Fibroblast of skin of back (primary cell): ENCODE measurements around the gene PRMT1.

ENCODE experiments used
- DNase-seq: peaks from one replicate; pipeline ENCODE4 v3.0.0-alpha.2; 2013

The PRMT1 gene

DNA sequence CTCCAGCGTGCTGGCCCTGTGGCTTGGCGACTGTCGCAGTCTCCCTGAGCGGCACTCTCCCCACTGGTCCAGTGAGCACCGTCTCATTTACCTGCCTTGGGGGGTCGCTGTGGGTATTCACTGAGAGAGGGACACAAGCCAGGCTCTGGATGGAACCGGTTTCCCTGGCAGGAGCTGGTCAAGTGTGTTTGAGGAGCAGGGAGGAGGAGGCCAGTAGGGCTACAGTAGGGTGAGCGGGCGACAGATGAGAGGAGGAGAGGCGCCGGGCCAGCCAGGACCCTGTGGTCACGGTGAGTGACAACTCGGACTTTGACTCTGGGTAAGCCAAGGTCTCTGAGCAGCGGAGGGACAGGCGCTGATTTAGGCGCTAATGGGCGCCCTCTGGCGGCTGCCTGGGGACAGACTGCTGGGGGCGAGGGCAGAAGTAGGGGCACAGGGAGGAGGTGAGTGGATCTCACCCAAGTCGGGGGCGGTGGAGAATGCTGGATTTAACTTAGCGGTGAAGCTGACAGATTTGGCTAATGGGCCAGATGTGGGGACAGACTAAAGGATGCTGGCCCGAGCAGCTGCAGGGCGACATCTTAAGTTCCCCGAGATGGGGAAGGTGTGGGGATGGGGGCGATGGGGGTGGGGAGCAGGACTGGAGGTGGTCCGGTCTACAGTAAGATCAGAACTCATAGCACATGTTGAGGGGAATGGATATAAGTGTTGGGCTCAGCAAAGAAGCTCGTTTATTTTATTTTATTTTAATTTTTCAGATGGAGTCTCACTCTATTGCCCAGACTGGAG is 4.7 kb upstream of the PRMT1 start:
- peak; percentile 58 for DNase-seq

DNA sequence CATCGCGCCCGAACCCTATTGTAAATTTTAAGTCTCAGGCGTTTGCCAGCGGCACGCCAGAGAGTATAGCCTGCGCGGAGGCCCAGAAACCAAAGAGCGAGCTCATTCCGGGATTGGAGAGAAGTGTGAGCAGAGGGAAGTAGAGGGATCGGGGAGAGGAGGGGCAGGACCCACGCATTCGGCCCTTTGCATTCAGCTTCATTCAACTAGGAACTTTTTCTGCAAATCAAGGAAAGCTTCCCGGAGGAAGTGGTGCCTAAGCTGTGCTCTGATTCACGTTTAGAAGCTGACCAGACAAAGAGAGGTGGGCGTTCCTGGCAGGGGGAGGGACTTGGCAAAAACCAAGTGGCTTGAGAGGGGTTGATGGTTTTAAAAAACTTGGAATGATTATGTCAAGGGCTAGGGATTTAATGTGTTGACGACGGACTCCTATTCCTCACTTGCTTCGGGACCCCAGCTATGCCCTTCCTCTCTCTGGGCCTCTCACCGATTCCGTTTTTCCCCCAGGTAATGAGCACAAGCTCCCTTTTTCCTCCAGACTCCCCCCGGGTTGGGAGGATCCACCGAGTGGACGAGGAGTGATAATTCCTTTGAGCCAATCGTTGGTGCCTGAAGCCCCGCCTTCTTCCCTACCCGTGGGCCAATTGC is 811 bp upstream of the PRMT1 start:
- DNase-seq = peak; percentile 91

DNA sequence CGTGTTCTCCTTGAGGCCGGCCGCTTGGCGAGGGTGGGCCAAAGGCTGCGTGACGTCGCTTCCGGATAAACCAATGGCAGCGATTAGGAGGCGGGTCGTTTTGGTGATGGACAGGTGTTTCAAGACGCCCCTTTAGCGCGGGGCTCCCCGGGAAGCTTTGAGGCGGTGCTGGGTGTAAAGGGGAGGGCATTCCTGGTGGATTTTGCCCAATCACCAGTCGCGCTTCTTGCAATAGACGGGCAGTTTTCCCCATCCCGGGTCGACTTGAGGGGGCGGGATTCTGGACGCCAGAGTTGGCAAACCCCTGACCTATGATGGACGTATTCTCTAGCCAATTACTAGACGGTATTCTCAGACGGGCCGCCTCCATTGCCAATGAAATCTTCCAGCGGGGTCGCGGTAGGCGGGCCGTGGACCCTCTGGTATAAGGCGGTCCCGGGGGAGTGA is 264 bp upstream of the PRMT1 start:
- peak; percentile 100 for DNase-seq

DNA sequence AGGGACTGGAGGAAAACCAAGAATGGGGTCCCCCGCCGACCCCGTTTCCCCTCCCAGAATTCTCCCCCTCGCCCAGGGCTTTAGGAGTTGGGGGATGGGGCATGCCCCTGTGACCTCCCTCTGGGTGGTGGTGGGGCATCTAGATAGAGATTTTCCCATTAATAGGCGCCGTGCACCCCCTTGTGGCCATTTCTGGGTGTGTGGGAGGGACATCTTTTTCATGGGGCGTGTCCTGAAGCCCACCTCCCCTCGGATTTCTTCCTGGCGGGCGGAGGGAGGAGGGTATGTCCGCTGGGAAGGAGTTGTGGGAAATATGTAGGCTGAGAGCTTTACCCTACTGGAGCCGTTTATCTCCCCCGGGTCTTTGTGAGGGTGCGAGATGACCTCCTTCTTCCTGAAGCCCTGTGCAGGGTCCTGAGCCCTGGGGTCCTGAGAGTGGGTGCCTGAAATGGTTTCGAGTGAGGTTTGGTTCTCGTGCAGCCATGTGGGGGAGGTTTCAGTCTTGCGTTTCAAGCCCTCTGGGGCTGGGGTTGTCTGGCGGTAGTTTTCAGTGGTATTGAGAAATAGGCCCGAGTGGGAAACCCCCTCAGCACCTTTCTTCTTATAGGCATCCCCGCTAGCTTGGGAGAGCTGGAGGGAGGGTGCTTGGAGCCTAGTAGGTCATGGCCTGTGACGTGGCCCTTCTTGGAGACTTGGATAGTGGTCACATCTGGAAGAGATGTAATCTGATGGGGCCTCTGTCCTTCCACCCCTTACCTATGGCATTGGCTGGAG is 1.0 kb downstream of the PRMT1 start:
- peak; percentile 70 for DNase-seq

DNA sequence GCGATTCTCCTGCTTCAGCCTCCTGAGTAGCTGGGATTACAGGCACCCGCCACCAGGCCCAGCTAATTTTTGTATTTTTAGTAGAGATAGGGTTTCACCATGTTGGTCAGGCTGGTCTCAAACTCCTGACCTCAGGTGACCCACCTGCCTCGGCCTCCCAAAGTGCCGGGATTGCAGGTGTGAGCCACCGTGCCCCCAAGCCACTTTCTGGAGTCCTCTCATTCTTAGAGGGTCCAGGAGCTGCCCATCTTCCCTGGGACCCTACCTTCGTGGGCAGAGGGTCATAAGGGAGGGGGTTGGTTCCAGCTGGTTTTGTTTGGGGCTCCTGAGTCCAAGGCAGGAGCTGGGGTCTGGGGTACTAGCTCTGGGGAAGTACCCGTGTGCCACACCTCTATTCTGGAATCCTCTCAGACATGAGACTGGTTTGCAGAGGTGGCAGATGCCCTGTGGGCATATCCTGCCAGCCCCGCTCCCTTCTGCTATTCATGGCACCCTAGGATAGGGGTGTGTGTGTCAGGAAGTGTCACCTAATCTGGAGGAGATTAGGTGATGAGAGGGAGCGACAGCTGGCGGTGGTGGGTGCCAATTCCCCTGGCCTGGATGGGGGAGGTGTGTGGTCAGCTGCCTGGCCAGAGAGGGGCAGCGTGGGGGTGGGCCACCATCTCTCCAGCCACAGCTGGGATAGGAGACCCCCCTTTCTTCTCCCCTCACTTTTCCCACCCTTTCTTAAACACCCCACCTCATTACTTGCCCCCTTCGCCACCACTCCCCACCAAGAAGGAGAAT is 2.1 kb downstream of the PRMT1 start:
- no peak for DNase-seq

DNA sequence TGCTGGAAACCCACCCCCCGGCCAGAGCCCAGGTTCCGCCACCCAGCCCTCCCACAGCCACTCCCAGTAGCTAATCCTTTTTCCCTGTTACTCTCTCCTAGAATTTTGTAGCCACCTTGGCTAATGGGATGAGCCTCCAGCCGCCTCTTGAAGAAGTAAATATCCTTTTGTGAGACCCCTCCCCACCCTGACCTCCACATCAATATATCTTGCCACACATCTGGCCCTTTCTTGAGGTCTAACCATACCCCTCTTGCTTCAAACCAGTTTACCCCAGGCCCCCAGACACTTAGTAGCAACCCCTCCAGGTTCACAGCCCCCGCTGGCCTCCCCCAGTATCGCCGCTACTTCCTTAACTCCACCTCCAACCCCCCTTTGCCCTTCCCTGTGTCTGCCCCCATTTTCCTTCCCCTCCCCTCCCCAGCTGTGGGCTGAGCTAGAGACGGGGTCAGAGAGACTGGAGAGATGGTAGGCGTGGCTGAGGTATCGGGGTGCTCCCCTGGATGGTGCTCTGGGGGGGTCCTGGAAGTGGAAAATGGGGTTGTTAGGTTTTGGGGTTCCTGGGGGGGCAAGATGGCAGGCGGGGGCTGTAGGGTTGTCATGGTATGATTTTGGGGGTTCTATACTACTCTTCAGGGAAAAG is 2.8 kb downstream of the PRMT1 start:
- no peak for DNase-seq

DNA sequence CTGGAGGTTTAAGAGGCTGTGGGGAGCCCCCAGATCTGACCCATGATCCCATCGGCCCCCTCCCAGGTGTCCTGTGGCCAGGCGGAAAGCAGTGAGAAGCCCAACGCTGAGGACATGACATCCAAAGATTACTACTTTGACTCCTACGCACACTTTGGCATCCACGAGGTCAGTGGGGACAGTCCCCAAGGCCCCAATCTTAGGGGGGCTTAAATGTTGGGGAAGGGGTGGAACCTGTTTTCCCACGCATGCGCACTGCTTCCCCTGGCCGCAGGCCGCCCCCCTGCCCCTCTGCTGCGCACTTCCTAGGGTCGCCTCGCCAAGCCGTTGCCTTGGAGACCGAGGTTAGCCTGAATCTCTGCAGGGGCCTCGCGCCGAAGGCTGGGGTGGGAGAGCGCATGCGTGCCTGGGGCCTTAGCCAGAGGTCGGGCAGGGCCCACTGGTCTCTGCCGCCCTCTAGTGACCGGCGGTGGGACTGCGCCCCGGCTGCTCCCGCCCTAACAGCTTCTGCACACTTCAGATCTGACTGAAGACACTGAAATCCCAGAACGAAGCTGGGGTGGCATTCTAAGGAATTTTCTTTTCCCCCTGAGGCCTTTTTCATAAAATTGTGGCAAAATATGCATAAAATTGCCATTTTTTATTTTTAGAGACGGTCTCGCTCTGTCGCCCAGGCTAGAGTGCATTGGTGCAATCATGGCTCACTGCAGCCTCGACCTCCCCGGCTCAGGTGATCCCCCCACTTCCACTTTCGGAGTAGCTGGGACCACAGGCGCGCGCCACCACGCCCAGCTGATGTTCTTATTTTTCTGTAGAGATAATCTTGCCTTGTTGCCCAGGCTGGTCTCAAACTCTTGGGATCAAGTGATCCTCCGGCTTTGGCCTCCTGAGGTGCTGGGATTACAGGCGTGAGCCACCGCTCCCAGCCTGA is 3.6 kb downstream of the PRMT1 start:
- peak; percentile 76 for DNase-seq

DNA sequence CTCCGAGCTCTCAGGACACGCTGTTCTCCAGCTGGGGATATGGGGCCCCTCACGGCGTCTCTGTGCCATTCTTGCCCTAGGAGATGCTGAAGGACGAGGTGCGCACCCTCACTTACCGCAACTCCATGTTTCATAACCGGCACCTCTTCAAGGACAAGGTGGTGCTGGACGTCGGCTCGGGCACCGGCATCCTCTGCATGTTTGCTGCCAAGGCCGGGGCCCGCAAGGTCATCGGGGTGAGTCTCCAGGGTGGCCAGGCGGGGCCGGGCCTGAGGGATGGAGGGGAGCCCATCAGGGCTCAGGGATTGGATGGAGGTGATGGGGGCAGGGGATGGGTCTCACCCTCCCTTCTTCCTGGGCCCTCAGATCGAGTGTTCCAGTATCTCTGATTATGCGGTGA is 4.8 kb downstream of the PRMT1 start:
- no peak for DNase-seq

DNA sequence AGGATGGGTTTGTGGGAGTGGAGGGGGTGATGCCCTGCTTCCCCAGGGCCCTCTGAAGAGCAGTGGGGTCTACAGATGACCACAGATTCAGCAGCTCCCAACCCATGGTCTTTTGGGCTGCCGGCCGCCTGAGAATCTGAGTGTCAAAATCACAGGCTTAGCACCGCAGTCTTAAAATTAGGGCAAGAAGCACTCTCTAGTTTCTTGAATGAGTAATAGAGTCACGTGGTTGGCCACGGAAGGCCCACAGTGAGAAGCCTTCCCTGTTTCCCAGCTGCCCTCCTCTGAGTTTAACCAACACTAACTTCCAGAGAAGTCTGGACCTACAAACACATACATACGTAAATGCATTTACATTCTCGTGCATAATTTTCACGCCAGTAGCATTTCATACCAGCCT is 5.2 kb downstream of the PRMT1 start:
- no peak for DNase-seq

DNA sequence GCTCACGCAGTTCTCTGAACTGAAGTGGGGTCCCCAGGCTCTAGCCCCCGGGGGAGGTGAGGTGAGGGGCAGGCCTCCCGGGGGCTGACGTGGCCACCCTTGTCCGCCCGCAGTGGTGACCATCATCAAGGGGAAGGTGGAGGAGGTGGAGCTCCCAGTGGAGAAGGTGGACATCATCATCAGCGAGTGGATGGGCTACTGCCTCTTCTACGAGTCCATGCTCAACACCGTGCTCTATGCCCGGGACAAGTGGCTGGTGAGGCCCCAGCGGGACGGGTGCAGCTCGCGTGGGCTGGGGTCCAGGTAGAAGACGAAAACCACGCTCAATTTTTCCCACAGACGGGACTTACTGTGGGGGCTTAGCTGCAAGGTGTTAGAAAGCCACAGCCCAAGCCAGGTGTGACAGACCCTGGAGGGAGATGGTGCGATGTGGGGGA is 6.8 kb downstream of the PRMT1 start:
- DNase-seq = no peak

DNA sequence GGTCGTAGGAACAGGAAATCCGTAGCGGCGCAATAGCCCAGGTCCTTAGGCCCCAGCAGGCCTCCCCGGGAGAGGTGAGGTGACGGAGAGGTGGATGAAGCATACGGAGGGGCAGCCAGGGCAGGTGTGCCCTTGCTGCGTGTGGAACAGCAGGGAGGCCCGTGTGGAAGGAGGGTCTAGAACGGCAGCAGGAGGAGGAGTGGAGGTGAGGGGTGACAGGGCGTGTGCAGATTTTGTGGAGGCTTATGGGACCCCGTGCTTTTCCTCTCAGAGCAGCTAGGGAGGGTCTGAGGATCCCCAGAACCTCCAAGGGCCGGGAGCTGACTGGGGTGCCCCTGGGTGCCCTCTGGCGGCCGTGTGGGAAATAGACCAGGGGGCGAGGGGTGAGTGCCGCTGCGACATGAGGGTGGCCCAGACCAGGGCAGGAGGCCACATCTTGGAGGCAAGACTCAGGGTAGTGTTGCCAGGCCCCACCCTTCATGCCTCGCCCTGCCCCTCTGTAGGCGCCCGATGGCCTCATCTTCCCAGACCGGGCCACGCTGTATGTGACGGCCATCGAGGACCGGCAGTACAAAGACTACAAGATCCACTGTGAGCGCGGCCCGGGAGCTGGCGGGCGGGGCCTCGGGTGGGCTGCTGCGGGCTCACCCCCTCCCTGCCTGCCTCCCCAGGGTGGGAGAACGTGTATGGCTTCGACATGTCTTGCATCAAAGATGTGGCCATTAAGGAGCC is 7.3 kb downstream of the PRMT1 start:
- DNase-seq = no peak

DNA sequence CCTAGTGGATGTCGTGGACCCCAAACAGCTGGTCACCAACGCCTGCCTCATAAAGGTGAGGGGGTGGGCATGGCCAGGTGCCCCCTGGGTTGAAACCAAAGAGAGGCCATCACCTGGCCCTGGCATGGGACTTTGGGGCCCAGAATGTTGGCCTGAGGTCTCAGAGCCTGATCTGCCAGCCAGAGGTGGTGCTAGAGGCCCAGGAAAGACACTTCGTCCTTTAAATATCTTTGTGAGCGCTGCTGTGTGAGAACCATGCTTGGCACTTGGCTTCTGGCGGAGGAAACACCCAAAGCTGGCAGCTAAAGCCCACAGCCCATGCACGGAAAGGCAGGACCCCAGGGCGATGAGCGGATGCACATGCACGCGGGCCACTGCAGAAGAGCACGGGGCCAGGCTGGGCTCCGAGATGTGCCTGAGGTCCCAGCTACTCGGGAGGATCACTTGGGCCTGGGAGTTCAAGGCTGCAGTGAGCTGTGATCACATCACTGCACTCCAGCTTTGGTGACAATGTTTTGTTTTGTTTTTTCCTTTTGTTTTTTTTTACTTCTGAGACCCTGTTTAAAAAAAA is 8.0 kb downstream of the PRMT1 start:
- DNase-seq = no peak

DNA sequence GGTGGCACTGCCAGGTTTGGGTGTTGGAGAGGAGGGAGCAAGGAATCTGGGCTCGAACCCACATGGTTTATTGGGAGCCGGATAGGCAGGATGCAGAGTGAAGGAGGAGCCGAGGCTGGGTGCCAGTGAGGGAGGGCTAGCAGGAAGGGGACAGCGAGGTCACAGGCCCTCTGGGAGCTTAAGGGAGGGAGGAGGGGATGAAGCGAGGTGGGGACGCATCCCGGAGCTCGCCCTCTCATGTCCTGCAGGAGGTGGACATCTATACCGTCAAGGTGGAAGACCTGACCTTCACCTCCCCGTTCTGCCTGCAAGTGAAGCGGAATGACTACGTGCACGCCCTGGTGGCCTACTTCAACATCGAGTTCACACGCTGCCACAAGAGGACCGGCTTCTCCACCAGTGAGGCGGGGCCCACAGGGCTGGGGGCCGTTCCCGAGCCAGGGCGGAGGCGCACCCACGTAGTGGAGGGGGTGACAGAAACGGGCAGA is 8.8 kb downstream of the PRMT1 start:
- no peak for DNase-seq

DNA sequence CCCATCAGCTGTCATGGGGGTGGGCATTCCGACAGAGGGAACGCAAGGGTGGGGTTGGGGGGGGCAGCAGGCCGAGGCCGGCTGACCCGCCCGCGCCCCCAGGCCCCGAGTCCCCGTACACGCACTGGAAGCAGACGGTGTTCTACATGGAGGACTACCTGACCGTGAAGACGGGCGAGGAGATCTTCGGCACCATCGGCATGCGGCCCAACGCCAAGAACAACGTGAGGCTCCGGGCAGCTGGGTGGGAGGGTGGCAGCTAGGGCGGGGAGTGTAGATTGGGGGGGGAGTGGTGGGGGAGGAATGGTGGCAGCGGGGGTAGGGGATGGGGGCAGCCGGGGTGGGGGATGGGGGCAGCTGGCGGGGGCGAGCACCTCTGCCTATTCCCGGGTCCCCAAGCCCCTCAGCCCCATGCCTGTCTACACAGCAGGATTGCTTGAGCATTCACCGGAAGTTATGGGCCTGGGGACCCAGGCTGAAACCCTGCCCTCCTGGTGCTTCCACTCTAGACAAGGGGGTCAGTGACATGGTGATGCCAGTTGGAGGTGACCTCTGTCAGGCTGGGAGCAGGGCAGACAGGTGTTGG is 9.5 kb downstream of the PRMT1 start:
- DNase-seq = no peak

DNA sequence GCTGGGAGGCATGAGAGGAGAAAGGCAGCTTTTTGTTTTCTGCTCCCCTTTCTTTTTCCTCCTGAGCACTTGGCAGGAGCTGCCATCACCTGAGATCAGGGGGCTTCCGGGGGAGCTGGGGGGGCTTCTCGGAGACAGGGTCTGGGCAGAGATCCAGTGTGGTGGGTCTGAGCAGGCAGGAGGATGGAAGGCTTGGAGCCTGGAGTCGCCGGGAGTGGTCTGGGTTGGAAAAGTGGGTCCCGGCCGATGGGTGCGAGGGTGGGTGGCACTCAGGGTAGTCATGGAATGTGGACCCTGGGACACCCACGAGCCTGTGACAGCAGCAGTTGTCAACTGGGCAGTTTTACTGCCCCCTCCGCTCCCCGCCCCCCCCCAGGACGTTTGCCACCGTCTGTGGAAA is 10.1 kb downstream of the PRMT1 start:
- no peak for DNase-seq

DNA sequence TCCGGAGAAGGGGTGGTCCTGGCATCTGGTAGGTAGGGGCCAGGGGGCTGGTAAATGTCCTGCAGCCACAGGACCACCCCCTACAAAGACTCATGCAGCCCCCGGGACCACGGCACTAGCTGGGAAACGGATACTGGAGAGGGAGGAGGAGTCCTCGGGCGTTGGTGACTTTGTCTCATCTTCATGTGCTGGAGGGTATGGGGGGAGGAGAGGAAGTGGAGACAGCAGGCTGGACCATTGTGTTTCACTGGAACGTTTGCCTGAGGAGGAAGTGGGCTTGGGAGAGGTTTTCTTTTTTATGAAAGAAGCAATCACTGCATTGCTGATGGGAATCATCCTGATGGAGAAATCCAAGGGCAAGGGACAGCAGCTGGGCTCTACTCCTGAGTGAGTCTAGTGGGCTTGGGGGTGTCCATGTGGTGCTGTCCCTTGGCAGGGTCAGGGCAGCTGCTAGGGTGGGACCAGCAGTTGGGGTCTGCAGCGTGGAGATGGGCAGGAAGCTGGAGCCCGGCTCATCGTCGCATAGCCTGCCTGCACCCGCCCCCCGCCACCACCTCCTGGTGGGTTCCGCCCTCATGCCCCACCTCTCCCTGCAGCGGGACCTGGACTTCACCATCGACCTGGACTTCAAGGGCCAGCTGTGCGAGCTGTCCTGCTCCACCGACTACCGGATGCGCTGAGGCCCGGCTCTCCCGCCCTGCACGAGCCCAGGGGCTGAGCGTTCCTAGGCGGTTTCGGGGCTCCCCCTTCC is 10.7 kb downstream of the PRMT1 start:
- DNase-seq = peak; percentile 39

DNA sequence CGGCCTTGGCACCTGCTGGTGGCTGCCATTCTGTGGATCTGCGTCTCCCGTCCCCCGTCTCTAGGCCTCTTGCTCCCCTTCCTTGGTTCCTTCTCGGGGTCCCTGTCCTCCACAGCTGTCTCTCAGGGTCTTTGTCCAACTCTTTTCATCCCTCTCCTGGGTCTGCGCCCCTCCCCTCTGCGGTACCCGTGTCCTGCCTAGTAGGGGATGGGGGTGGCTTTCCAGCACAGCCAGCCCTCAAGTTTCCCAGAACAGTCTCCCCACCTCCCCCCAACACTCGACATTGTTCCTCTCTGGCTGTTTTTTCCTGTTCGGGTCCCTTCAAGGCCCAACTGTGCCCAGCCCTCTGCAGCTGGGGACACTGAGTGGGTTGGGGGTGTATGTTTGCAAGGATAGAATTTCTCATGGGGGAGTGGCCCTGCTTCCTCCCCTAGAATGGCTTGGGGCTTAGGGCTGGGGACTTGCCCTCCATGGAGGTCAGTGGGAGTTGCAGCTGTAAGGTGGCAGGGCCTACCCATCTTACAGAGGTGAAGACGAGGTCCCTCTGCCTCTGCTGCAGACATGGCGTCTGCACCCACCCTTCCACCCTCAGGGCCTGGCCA is 11.6 kb downstream of the PRMT1 start:
- DNase-seq = no peak
